GM19468 (cell line): ENCODE data around the gene SQSTM1.
A peak's percentile ranks its signal among the peaks of the same experiment; 100 is the strongest.

Experiments
- ATAC-seq: cut with Tn5 transposase; IDR thresholded peaks from one replicate; pipeline ENCODE4 v1.9.1; 2021; ENCODE audit warnings: mild to moderate bottlenecking, moderate library complexity, moderate number of reproducible peaks; ENCODE audit not compliant: unreplicated experiment; ENCODE audit errors: extremely low read depth

The SQSTM1 gene

GRCh38 chr5:179794171-179794570, 26.5 kb upstream of the SQSTM1 start:
- no peak for ATAC-seq

- ATAC-seq, result no peak
Measured at GRCh38 chr5:179794575-179794974, 26.1 kb upstream of the SQSTM1 start.

GRCh38 chr5:179795049-179795862, 25.4 kb upstream of the SQSTM1 start:
- no peak for ATAC-seq

GRCh38 chr5:179795863-179796833, 24.6 kb upstream of the SQSTM1 start:
- ATAC-seq, result peak; percentile 76

GRCh38 chr5:179796877-179797608, 23.7 kb upstream of the SQSTM1 start:
- ATAC-seq, result no peak

GRCh38 chr5:179797741-179798140, 23.0 kb upstream of the SQSTM1 start:
- no peak for ATAC-seq

DNA sequence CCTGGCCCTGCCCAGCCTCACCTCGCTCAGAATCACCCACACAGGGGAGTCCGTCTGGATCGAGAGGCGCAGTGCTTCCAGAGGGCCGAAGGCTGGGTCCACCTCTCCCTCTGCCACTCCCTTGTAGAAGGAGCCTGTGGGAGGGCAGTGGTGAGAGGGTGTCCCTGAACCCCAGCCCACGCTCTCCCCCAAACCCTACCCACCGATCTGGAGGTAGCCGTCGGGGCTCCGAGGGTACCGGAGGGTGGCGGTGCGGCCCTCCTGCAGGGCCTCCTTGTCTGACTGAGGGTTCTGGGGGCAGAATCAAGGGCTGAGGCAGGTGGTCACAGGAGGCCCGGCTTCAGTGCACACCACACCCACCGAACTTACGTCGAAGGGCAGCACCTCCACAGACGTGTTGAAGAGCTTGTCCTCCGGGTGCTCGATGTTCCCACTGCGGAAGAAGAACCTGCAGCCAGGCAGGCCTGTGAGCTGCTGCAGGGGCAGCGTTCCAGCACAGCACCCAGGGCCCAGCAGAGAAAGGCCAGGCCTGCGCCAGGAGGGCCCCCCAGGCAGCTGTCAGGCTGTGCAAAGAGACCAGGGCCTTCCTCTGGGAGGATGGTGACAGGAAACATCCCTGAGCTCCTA, 22.4 kb upstream of the SQSTM1 start:
- no peak for ATAC-seq

- ATAC-seq, result no peak
Measured at GRCh38 chr5:179798771-179799643, 21.7 kb upstream of the SQSTM1 start.

GRCh38 chr5:179799644-179799973, 21.1 kb upstream of the SQSTM1 start:
- no peak for ATAC-seq

GRCh38 chr5:179800071-179800695, 20.5 kb upstream of the SQSTM1 start:
- no peak for ATAC-seq

GRCh38 chr5:179800696-179801201, 20.0 kb upstream of the SQSTM1 start:
- ATAC-seq, result no peak

DNA sequence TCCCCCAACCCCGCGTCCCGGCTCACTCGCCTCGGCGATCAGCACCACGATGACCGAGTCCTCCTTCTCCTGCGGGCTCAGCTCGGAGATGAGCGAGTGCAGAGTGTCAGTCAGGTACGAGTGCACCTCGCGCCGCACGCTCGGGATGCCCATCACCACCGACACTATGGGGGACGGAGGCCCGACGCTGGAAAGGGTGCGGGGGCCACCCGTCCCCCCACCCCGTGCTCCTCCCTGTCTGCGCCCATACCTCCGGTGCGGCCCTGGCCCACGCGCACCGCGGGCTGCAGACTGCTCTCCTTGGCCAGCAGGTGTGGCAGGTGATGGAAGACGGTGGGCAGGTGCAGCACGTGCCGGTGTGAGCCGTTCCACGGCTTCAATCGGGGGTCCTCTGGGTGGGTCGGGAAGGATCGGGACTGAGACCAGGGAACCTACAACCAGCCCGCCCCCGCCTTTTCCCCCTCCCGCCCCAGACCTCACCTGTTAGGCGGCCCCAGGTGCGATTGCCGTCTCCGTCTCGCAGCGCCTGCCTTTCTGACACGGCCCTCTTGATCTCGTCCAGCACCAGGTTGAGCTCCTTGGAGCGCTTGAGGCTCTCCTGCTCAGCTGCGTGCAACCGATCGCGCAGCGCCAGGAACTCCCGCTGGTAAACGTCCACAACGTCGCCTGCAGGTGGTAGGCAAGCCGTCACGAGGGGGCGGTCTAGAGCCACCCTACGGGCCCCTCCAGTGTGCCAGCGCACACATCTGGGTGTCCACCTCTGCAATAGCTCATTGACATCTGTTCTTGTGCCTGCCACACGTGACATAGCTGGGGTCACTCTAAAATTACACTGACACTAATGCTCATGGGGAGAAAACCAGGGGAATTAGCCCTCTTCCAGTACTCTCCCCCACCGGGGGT, 19.1 kb upstream of the SQSTM1 start:
- ATAC-seq, result peak; percentile 31

- no peak for ATAC-seq
Measured at GRCh38 chr5:179802207-179802883, 18.4 kb upstream of the SQSTM1 start.

DNA sequence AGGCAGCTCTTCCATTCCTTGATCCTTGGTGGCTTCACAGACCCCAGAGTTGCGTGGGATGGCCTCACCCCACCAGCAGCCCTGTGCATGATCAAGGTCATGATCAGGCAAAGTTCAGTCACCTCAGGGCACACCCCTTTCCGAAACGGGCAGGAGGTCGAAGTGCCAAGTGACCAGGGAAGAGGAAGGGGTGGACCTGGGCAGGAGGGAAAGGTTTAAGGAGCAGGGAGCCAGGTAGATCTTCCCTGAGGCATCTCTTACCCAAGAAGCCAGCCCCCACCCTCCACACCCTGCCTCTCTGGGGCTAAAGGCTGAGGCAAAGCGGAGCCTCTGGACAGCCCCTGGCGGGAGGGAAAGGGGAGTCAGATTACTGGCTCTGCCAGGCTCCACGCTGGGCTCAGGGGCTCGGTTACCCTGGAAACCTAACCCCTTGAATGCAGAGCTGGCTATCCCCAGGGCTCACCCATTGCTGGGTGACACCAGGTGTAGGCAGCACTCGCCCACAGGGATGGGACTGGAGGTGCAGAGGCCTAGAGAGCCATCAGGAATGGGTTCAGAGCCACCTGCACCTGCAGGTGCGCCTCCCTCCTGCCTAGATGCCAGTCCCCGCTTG, 17.6 kb upstream of the SQSTM1 start:
- ATAC-seq, result no peak

- no peak for ATAC-seq
Measured at GRCh38 chr5:179803651-179804554, 16.8 kb upstream of the SQSTM1 start.

GRCh38 chr5:179804555-179804947, 16.2 kb upstream of the SQSTM1 start:
- no peak for ATAC-seq
